CD4-positive, alpha-beta T cell treated with Interleukin-17A for 4 hours (primary cell): ENCODE data around the gene DUSP22.

Experiments used
- DNase-seq: peaks from one replicate; pipeline ENCODE4 v3.0.0-alpha.2; 2020; ENCODE audit warnings: mixed read lengths

Gene DUSP22

GRCh38 chr6:297571-298232 lies 5.4 kb downstream of the DUSP22 start:
- DNase-seq, result no peak

- DNase-seq, result no peak
Observed at GRCh38 chr6:298233-299103, 6.2 kb downstream of the DUSP22 start.

- DNase-seq, result no peak
Observed at GRCh38 chr6:299104-299980, 7.1 kb downstream of the DUSP22 start.

- DNase-seq, result no peak
Observed at GRCh38 chr6:300026-300425, 7.7 kb downstream of the DUSP22 start.

GRCh38 chr6:300494-301198 lies 8.4 kb downstream of the DUSP22 start:
- no peak for DNase-seq

- DNase-seq, result no peak
Observed at GRCh38 chr6:301526-301925, 9.2 kb downstream of the DUSP22 start.

GRCh38 chr6:301929-302705 lies 9.8 kb downstream of the DUSP22 start:
- no peak for DNase-seq

GRCh38 chr6:302760-303159 lies 10.5 kb downstream of the DUSP22 start:
- DNase-seq, result no peak

- no peak for DNase-seq
Observed at GRCh38 chr6:303263-303662, 11.0 kb downstream of the DUSP22 start.

- no peak for DNase-seq
Observed at GRCh38 chr6:303948-304558, 11.8 kb downstream of the DUSP22 start.

- no peak for DNase-seq
Observed at GRCh38 chr6:304833-305370, 12.6 kb downstream of the DUSP22 start.

GRCh38 chr6:305371-306206 lies 13.3 kb downstream of the DUSP22 start:
- no peak for DNase-seq

GRCh38 chr6:306641-307061 lies 14.4 kb downstream of the DUSP22 start:
- DNase-seq, result no peak

GRCh38 chr6:307065-307814 lies 15.0 kb downstream of the DUSP22 start:
- no peak for DNase-seq

- no peak for DNase-seq
Observed at GRCh38 chr6:307874-308273, 15.6 kb downstream of the DUSP22 start.

GRCh38 chr6:308307-308706 lies 16.0 kb downstream of the DUSP22 start:
- DNase-seq, result no peak

- no peak for DNase-seq
Observed at GRCh38 chr6:308768-309167, 16.5 kb downstream of the DUSP22 start.

GRCh38 chr6:309947-310346 lies 17.7 kb downstream of the DUSP22 start:
- no peak for DNase-seq

GRCh38 chr6:310671-311070 lies 18.4 kb downstream of the DUSP22 start:
- DNase-seq, result no peak
